AG20443 (cell line): ENCODE results near the gene SUMF2.
A peak's percentile ranks its signal among the peaks of the same experiment; 100 is the strongest.
"Not testable (repeated sequence)": the region's sequence is repeated elsewhere in the genome, so short reads cannot be mapped to it uniquely, and the experiment has no call there.

Experiments used
- DNase-seq: peaks from one replicate; pipeline ENCODE4 v3.0.0; 2012; ENCODE audit warnings: low spot score, mixed read lengths

SUMF2 gene

GRCh38 chr7:56063500-56063881, 595 bp upstream of the SUMF2 start:
- no peak for DNase-seq

GRCh38 chr7:56066376-56066775, 2.3 kb downstream of the SUMF2 start:
- DNase-seq: not testable (repeated sequence)

GRCh38 chr7:56074371-56074791, 10.3 kb downstream of the SUMF2 start:
- peak; percentile 86 for DNase-seq

- DNase-seq: no peak
These were observed 13.6 kb downstream of the SUMF2 start for GRCh38 chr7:56077681-56078080.

GRCh38 chr7:56078196-56078595, 14.1 kb downstream of the SUMF2 start:
- no peak for DNase-seq

GRCh38 chr7:56079450-56080185, 15.5 kb downstream of the SUMF2 start:
- peak; percentile 86 for DNase-seq

- not testable (repeated sequence) for DNase-seq
These were observed 16.8 kb downstream of the SUMF2 start for GRCh38 chr7:56080726-56081435.

GRCh38 chr7:56081626-56082340, 17.7 kb downstream of the SUMF2 start:
- DNase-seq: no peak

- DNase-seq: no peak
These were observed 19.2 kb downstream of the SUMF2 start for GRCh38 chr7:56083150-56083785.

GRCh38 chr7:56086761-56087160, 22.7 kb downstream of the SUMF2 start:
- DNase-seq: no peak

GRCh38 chr7:56087445-56087844, 23.4 kb downstream of the SUMF2 start:
- no peak for DNase-seq

- peak; percentile 33 for DNase-seq
These were observed 27.5 kb downstream of the SUMF2 start for GRCh38 chr7:56091591-56091990.

GRCh38 chr7:56092388-56092787, 28.3 kb downstream of the SUMF2 start:
- not testable (repeated sequence) for DNase-seq

GRCh38 chr7:56092789-56093531, 28.9 kb downstream of the SUMF2 start, which contains the start of gene PHKG1:
PHKG1 (minus strand) TSS chr7:56092952; CDS start chr7:56088941, 4,011 bp downstream.
- DNase-seq: peak; percentile 92

GRCh38 chr7:56097700-56098099, 33.6 kb downstream of the SUMF2 start:
- DNase-seq: peak; percentile 79

GRCh38 chr7:56098187-56099008, 34.3 kb downstream of the SUMF2 start:
- DNase-seq: not testable (repeated sequence)

GRCh38 chr7:56099653-56100052, 35.6 kb downstream of the SUMF2 start:
- no peak for DNase-seq

GRCh38 chr7:56104138-56104537, 40.1 kb downstream of the SUMF2 start:
- DNase-seq: not testable (repeated sequence)

GRCh38 chr7:56105508-56105907, 41.4 kb downstream of the SUMF2 start:
- no peak for DNase-seq
